Fibroblast of villous mesenchyme (primary cell): ENCODE results near the gene TEX13D. TPM values are rescaled to one million over a fixed set of nuclear protein-coding genes. Genes with fewer than 3 reads are reported as not detected.

Experiments
- DNase-seq: peaks from one replicate; pipeline ENCODE4 v3.0.0-alpha.2; 2010; ENCODE audit warnings: low read depth
- H3K4me3 ChIP-seq: 2 replicates; pipeline ENCODE4 v1.5.1; 2011; ENCODE audit warnings: low read depth, mild to moderate bottlenecking, low read length
- CTCF ChIP-seq: IDR thresholded peaks from 2 replicates; pipeline ENCODE4 v1.5.1; 2012; ENCODE audit warnings: low read depth, mild to moderate bottlenecking, low read length; ENCODE audit not compliant: insufficient read depth
- total RNA-seq: library from RNA; depleted of rRNA; stranded (reverse); fragments of >200 nt; gene quantifications from 2 replicates; pipeline ENCODE4 v1.2.3, GENCODE V29; 2012

TEX13D gene
- total RNA-seq, 1 donor, result not detected

- no peak for DNase-seq
- TF ChIP-seq CTCF, result no peak
- no peak overlapping the region for H3K4me3 ChIP-seq
These were observed 15.7 kb downstream of the TEX13D start for GRCh38 chrX:124348182-124348581.

- no peak overlapping the region for H3K4me3 ChIP-seq
- TF ChIP-seq CTCF, result no peak
- no peak for DNase-seq
These were observed 16.5 kb downstream of the TEX13D start for GRCh38 chrX:124348885-124349453.

GRCh38 chrX:124354648-124355047 lies 22.2 kb downstream of the TEX13D start:
- TF ChIP-seq CTCF, result no peak

GRCh38 chrX:124358800-124359383 lies 26.4 kb downstream of the TEX13D start:
- no peak for TF ChIP-seq CTCF
- no peak overlapping the region for H3K4me3 ChIP-seq
- no peak for DNase-seq

More at GRCh38 chrX:124354648-124355047, 22.2 kb downstream of the TEX13D start:
- no peak overlapping the region for H3K4me3 ChIP-seq
- no peak for DNase-seq

- DNase-seq, result no peak
- no peak for TF ChIP-seq CTCF
- no peak overlapping the region for H3K4me3 ChIP-seq
These were observed 29.6 kb downstream of the TEX13D start for GRCh38 chrX:124362072-124362471.

GRCh38 chrX:124362761-124363160 lies 30.3 kb downstream of the TEX13D start:
- no peak for TF ChIP-seq CTCF
- H3K4me3 ChIP-seq, result no peak overlapping the region
- DNase-seq, result no peak

GRCh38 chrX:124369722-124370121 lies 37.3 kb downstream of the TEX13D start:
- H3K4me3 ChIP-seq, result no peak overlapping the region
- DNase-seq, result no peak
- no peak for TF ChIP-seq CTCF
